GF-D8 (cell line): Measurements from ENCODE around the gene CPS1.
A peak's percentile ranks its signal among the peaks of the same experiment; 100 is the strongest.

Source experiments
- DNase-seq: peaks from one replicate; lab custom pipeline; 2025; lab: John Stamatoyannopoulos, UW

CPS1 gene

DNA sequence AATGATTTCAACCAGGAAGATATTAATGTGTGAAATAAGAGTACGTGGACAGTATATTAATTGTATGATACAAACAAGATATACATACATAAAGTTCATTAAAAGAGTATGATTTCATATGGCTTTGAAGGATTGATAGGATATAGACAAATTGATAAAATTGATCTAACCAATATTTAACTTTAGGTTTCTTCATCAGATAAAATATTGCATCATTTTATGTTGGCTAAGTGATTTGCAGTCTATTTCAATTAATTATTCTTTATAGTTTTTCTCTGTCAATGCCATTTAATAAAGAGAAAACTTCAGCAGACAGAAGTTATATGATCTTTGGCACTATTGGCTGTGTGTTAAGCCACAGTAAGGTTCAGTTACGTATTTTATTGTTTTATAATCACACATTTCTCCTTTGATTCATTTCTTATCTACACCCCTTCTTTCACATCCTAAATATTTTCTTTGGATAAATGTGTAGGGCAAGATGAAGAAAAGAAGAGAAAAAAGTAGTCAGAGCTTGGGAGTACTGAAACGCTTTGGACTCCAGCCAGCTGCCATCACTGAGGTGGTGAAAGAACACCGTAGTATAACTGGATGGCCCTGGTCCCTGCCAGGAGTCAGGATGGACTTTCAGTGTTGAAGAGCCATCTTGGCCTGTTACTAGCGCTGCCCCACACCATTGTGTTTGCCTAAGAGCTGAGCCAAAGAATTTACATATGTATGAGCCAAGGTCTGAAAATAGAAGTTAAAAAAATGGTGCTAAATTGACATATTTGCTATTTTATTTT lies 9.8 kb upstream of the CPS1 start:
- no peak for DNase-seq

DNA sequence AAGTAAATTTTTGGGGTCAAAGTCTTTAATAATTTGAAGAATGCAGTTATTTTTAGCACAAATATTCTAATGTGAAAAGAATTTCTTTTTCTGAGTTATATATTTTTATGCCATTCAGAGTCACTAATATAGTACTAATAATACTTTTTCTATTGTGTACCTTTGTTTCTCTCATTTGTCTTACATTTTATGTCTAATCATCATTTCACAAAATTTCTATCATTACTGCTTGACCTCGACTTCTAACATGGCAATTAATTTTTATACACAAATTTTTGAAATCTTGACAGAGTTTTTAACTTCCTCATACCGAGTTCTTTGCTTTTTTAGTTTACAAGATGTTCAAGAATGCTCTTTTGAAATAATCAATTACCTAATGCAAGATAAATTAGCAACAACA lies 8.4 kb upstream of the CPS1 start:
- DNase-seq, result no peak

DNA sequence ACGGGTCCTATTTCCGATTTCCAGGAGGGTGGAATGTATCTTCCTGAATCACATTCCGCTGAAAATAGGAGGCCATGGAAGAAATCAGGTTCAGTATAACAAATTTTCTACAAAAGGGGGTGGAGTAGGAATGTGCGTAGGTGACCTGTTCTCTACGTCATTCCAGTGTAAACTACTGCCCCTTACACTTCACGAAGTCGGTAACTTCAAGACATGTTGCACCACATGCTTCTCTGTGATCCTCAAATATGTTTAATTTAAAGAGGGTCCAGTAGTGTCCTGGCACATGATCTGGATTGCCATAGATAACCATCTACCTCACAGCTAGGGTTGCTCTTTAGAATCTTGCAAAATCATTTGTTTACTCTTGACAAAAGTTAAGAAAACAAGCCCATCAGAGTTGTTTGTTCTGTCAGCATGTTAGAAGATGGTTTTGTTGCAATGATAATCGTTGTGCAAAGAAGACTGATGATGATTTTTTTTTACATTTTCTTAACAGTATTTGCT lies 7.5 kb upstream of the CPS1 start:
- no peak for DNase-seq

DNA sequence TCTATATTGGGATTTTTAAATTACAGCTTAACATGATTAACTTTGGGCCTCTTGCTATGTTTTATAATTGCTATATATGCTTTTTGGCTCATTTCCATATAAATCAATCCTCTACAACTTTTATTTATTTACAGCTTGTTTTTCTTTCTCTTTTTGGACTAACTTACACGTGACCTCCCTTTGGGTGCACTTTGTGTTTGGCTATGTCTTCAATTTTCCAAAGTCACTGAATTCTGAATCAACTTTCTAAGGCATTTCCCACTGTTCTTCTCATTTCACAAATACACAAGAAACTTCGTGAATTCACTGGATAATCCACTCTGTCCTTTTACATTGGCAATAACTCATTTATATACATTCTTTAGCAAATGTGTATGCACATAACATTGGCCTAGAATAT lies 5.4 kb upstream of the CPS1 start:
- DNase-seq, result no peak

DNA sequence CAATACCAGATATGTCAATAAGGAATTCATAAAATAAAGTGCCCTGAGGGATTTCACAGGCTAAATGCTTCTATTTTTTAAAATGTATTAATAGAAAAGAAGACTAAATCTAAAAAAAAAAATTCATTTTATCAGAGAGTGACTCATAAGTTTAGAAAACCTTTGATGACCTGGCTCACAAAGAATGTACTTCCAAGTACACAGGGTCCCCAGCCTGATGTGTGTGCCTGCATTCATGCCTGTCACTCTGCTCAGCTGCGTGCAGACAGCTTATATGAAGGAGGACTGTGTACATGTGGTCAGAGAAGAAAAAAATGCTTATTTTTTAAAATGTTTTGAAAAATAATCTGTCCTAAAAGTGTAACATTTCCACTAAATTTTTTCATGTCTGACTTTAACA lies 3.0 kb upstream of the CPS1 start:
- DNase-seq, result no peak

DNA sequence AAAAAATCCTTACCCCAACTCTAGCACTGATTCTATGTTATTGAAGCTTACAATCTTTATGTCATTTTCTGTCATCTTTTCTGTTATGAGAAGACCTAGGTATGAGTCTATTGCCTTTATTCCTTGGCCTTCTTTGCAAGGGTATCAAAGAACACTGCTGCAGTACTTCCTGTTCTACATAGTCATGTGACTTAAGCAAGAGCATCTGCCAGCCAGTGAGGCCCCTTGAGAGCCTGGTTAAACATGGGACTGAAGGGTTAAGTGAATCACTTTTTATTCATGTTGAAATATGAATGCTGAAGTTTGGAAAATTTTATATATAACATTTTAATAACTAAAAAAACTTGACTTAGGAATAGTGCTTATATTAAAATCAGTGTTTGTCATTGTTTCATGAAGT lies 844 bp upstream of the CPS1 start:
- DNase-seq, result no peak

DNA sequence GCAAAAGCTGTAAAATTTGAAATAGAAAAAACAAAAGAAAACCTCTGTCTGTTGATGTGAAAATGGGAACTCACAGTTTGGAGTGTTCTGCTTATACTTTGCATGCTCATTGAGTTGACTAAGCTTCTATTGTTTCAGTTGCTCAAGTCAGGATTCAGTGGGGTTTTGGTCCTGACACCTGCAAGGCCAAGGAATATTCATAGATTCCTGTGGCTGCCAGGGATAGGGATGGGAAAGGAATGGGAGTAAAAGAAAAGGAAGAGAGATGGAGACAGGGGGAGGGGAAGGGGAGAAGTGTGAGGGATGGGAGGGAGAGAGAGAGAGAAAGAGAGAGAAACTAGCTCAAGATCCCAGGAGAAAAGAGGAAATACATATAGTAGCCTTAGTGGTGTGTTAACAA lies 1.3 kb downstream of the CPS1 start:
- DNase-seq, result no peak

DNA sequence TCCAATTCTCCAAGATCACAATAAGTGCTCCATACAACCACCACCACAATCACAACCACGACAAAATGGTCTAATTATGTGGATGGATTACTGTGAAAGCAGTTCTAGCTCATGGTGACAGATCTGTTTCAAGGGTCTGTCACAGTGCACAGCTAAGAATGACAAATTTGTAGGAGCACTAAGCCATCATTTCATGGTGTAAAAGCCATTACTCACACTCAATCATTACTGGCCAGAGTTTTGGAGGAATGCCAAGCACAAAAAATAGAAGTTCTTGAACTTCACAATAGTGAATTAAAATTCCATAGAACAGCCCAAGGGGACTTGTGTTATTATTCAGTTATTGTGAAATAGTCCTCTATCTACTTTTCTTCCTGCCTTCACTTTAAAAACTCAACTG lies 2.3 kb downstream of the CPS1 start:
- DNase-seq, result no peak

DNA sequence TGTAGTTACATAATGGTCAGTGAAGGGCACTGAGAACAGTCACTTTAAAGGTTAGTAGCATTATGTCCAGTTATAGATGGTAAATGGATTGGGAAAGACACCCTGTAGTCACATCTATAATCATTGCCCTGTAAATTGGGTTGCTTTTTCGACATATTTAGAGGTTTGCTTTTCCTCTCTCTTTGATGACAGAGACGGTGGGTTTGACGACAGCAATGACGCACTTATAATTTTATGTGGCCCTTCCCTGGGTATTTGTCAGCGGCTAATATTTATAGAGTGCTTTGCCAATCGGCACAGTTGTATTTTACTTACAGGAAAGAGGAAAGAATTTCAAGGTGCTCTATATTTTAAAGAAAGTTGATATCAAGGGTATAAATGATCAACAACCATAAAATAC lies 2.8 kb downstream of the CPS1 start:
- no peak for DNase-seq

DNA sequence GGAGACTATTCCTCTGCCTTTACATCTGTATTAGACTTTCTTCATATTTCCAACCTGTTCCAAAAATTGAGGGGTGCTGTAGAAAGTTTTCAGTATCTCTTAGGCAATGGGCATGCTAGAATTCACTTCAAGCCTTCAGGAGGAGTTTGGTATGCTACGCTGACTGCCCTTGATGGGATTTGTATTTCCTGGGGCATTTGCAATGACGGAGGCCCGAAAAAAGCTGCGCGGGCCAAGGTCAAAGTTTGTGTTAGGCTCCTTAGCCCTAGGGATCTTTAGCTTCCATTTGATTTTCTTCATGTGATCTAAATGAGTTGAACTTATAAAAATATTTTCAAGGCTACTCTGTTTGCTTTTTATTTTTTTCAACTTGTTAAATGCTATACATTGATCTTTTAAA lies 5.1 kb downstream of the CPS1 start:
- no peak for DNase-seq

DNA sequence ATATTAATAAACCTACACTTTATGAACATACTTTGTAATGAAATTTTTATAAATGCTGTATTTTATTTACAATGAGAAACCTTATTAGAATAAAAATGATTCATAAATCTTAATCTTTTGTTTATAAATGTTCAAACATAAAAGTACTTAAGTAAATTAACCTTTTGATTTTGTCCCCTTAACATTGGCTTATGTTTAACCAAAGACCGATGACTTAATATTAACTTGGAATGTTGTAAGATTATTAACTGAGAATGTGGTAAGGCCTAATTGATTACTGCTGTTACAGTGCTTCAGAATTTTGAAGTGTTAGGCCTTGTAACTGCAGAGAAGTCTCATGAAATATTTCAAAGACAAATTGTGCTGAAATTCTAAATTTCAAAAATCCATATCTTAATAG lies 5.7 kb downstream of the CPS1 start:
- DNase-seq, result no peak

DNA sequence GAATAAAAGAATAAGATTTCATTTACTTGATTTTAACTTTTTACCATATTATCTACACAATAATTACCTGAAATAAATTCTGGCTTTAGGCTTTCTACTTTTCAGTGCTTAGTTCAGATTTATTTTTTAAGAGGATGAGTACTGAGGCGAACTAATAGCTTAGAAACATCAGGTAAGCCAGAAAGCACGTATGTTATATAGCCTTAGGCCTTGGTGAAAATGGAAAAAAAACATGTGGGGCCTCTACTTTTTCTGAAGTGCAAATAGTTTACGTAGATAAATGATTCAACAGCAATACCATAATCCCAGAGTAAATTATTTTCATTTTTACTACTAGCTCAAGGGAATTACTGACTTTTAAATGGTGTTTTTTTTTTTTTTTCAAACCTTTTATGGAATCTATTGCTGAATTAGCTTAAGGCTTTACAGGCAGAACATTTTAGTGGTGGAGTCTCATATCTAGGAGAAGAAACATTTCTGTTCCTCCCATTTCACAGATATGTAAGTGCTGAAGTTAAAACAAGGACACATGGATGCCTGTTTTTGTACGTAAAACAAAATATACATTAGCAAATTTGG lies 6.2 kb downstream of the CPS1 start:
- no peak for DNase-seq

DNA sequence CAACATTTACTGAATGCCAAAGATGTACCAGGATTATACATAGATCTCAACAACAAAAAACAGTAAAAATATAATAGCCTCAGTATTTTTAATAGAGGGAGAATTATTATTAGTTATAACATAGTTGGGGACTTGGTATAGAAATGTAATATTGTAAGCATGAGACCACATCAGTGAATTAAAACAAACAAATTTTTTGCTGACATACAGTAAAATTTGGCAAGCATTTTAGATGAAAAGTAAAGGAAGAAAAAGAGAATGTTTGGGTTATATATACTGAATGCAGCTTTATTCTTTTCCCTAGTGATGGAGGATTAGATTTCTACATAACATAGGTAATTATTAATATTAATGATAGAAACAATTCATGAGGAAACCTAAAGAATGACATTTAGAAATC lies 10.9 kb downstream of the CPS1 start:
- no peak for DNase-seq

DNA sequence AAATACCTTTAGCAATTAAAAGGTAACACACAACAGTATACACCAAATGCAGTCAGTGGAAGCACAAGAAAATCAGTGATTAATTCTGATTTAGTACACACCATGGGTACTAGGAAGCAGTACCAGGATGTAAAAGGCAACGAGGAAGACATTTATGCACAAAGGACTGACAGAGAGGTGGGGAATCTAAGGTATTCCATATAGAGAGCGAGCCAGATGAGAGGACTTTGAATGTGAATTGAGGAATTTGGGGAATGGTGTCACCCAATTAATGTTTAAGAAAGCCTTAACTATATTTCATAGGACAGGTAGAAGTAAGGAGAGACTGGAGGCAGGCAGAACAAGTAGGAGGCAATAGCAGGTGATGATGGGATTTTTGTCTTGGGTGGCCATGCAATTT lies 11.7 kb downstream of the CPS1 start:
- DNase-seq, result no peak

DNA sequence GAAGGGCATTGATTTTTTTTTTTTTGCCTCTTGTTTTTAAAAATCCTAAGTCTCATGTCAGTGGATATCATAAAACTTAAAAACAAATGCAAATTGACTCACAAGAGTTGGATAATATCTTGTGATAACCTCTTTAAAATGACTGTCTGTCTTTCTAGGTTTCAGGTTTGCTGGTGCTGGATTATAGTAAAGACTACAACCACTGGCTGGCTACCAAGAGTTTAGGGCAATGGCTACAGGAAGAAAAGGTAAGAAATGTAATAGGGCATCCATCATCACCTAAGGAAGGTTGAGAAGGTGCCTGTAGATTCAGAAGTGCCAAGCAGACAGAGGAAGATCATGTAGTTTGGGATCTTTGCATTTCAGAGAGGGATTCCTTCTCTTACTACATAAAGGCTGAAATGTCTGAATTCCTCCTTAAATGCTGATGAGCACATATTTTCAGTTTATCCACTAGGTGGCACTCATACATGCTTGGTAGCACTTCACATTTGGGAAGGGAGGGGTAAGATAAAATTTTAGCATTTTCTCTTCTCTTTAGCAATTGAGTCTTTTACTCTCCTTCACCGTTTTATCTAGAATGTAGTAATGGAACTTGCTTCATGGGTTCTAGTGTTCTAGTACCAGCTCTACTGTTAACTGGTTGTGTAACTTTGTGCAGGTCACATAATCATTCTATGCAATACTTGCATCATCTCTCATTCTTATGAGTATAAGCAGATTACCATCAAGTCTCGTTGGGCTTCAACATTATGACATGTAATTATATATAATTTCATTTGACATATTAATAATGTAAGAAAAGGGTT lies 21.1 kb downstream of the CPS1 start:
- DNase-seq, result no peak

DNA sequence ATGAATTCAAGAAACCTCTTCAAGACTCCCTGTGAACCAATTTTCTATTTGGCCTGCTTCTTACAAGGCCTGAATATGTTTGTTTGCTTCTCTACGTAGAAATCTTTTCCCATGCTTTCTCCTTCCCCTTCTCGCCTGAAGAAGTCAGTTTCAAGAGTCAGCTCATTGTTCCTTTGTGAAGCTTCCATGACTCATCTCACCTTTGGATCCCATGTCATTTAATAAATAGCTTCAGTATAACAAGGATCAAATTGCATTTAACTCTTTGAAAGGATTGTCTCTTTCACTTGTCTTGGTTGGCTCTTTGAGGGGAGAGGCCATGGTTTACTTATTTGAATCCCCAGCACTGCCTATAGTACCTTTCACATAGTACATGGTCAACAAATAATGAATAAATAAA lies 28.4 kb downstream of the CPS1 start:
- no peak for DNase-seq

DNA sequence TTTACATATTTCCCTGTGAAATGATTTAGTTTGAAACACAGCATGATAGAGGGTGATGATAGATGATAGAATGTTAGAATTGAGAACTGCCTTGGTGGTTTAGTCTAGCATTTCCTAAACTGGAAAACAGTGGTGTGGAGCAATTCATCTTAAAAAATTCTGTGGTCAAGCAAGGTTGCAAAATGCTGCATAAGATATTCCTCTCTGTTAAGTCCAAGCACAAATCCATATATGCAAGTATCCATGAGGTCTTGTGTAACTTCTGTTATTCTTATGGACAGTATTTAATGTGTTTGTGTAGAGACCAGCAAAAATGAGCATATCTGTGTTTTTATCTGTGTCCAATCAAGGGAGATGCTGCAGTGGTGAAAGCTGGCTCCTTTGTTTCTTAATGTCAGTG lies 30.0 kb downstream of the CPS1 start:
- DNase-seq, result peak; percentile 55

DNA sequence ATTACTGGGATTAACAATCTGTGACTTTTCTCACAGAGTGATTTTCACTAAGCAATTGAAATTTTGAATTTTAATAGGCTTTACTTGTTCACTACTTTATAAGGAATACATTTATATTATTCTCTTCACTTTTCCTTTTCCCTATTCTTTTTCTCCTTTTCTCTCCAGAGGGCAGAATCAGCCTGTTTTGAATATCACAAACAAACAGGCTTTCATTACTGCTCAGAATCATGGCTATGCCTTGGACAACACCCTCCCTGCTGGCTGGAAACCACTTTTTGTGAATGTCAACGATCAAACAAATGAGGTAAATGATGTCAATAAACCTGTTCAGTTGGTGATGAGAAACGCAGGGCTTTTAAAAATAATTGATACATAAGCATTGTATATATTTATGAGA lies 35.3 kb downstream of the CPS1 start:
- no peak for DNase-seq

DNA sequence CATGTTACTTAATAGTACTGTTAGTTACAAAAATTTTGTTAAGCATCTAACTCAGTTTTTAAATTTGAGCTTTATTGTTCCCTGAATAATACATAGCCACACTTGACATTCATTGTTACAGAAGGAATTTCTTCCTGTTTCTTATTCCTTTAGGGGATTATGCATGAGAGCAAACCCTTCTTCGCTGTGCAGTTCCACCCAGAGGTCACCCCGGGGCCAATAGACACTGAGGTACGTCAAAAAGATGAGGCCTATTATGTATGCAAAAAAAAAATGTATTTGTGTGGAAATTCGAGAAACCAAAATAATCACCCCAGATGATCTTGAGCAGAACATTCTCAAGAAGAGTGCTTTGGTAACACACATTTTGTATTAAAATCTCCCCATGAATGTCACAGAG lies 36.3 kb downstream of the CPS1 start:
- no peak for DNase-seq

DNA sequence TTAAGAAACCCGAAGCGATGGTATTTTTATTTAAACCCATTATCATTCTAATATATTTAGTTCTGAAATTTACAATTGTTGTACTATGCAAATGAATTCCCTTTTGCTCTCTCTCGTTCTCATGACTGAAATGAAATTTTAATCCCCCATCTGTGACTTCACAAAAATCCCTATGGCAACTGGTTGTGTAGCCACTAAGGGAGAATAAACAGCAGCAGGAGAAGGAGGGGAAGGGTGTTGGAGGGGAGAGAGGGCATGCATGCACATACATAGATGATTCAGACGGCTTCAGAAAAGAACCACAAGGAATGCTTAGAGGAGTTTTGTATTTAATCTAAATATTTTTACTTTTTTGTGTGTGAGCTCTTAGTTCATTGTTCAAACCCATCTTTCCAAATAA lies 36.8 kb downstream of the CPS1 start:
- no peak for DNase-seq

DNA sequence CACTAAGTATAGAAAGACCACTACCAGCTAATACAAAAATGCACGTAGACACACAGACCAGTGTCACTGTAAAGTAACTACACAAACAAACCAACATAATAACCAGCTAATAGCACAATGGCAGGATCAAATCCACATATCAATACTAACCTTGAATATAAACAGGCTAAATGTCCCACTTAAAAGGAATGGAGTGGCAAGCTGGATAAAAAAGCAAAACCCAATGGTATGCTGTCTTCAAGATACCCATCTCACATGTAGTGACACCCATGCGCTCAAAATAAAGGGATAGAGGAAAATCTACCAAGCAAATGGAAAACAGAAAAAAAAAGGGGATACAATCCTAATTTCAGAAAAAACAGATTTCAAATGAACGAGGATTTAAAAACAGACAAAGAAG lies 41.8 kb downstream of the CPS1 start:
- no peak for DNase-seq

DNA sequence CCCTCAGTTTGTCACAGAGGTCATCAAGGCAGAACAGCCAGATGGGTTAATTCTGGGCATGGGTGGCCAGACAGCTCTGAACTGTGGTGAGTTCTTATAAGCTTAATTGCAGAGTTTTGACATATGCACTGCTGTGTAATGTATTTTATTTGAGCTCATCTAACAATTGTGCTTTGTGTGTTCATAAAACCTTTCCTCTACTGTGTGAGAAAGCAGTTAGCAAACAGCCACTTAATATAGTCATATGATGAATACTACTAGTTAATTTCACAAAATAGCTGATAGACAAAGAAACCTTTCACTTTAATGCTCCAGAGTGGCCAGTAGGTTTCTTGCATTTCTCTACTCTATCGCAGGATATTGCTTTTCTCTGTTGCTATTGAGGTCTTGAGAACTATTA lies 43.1 kb downstream of the CPS1 start:
- DNase-seq, result no peak

DNA sequence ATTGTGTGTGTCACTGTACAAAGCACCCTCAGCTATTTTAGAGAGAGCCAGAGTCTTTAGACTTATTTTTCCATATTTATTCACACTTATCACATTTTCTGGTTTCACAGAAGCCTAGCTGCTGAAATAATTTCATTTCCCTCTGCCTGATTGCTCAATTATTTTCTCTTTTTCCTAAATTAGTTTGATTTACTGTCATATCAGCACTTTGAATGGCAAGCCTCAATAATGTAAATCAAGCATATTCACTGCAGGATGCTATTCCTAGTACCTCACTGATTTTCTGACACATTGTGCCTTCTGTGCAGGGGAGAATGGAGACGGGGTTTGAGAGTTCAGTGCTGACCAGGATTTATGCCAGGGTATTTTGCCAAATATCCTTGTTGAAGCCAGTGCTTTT lies 48.3 kb downstream of the CPS1 start:
- DNase-seq, result no peak
